ENCODE measurements around the gene FARP1.

DNA sequence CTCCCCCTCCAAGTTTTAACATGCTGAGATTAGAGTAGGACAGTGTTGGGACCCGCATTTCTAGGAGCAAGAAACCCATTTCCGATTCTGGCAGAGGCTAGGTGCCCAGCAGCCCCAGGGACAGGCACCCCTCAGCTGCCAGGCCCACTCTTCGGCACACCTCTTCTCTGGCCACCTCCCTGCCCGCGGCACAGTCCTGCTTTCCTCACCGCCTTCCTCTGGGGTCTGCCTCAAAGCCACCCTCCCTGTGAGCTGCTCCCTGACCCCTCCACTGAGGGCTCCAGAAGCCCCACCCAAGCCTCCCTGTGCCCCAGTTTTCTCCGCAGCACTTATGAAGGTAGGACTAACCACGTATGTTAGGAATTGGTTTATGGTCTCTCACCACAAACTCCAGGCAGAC, 354.1 kb downstream of the FARP1 start:
- TF ChIP-seq POLR2A (IDR thresholded peaks at IDR 0.05) = no peak
- TF ChIP-seq EP300 (IDR thresholded peaks at IDR 0.05) = no peak
- no peak for TF ChIP-seq CTCF (IDR thresholded peaks at IDR 0.05)

Measured in gastroesophageal sphincter (tissue), 3 donors.